NB4 (cell line): ENCODE data around the gene ADAMTS18.

Source experiments
- DNase-seq: peaks from one replicate; pipeline ENCODE4 v3.0.0; 2010; ENCODE audit warnings: low read depth
- H3K4me3 ChIP-seq: one replicate; pipeline ENCODE4 v1.5.1; 2011; ENCODE audit warnings: mild to moderate bottlenecking, low read depth, low read length, moderate library complexity
- MYC ChIP-seq: IDR thresholded peaks from 2 replicates; pipeline ENCODE4 v1.6.1; 2011; ENCODE audit warnings: low read depth, low read length
- POLR2A ChIP-seq: IDR thresholded peaks from 2 replicates; pipeline ENCODE4 v1.6.1; 2011; ENCODE audit warnings: mild to moderate bottlenecking; ENCODE audit not compliant: insufficient read length; ENCODE audit errors: extremely low read depth
- TF ChIP-seq, protein P1 (sequence below): IDR thresholded peaks from 2 replicates; pipeline ENCODE4 v1.6.1; 2011; ENCODE audit warnings: low read depth, low read length
- TF ChIP-seq, protein P2 (sequence below): IDR thresholded peaks from one replicate; pipeline ENCODE4 v1.5.1; 2012; ENCODE audit warnings: low read depth, low read length

The ADAMTS18 gene

DNA sequence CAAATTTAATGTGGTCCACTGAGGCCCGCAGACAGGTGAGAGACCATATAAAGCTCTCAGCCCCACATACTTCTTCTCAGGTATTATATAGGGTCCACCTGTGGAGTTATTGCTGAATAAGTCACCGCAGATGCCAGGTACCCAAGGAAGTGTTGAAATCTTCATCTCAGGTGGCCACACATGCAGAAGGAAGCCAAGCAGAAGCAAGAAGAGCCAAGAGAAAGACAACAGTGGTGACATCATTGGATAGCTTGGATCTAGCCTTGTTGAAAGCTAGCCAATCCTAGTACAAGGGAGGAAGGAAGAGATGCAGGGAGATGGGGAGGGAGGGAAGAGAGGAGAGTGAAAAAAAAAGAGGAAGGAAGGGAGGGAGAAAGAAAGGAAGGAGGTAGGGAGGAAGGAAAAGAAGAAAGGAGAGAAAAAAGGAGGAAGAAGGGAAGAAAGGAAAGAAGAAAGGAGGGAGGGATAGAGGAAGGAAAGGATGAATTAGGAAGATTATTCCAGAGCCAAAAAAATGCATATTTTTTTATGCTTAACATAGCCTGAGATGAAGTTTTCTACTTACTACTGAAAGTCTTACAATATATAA lies 12.5 kb downstream of the ADAMTS18 start:
- no peak overlapping the region for H3K4me3 ChIP-seq
- TF ChIP-seq, protein P1, sequence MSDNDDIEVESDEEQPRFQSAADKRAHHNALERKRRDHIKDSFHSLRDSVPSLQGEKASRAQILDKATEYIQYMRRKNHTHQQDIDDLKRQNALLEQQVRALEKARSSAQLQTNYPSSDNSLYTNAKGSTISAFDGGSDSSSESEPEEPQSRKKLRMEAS: no peak
- no peak for TF ChIP-seq POLR2A
- no peak for DNase-seq

DNA sequence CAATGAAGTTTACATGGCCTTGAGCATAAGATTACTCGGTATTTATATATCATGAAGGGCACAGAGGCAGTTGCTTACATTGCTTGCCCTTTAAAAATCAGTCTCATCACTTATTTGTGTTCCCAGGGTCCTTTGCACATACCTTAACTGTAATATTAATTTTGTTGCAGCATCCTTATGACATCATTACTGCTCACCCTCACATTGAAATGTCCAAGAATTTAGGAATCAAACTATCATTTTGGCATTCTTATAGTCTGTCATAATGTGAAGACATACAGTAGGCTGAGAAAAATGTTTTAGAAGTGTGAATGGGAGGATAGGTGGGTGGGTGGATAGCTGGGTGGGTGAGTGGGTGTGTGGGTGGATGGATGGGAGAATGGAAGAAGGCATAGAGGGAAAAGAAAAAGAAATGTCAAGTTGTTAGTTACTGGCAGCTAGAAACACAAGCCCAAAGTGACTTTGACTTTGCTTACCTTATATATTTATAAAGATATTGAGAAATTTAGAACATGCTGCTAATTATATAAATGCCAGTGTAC lies 17.8 kb downstream of the ADAMTS18 start:
- no peak overlapping the region for H3K4me3 ChIP-seq
- TF ChIP-seq POLR2A: no peak
- TF ChIP-seq MYC: no peak
- TF ChIP-seq, protein P2, sequence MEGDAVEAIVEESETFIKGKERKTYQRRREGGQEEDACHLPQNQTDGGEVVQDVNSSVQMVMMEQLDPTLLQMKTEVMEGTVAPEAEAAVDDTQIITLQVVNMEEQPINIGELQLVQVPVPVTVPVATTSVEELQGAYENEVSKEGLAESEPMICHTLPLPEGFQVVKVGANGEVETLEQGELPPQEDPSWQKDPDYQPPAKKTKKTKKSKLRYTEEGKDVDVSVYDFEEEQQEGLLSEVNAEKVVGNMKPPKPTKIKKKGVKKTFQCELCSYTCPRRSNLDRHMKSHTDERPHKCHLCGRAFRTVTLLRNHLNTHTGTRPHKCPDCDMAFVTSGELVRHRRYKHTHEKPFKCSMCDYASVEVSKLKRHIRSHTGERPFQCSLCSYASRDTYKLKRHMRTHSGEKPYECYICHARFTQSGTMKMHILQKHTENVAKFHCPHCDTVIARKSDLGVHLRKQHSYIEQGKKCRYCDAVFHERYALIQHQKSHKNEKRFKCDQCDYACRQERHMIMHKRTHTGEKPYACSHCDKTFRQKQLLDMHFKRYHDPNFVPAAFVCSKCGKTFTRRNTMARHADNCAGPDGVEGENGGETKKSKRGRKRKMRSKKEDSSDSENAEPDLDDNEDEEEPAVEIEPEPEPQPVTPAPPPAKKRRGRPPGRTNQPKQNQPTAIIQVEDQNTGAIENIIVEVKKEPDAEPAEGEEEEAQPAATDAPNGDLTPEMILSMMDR: no peak
- TF ChIP-seq, protein P1: no peak

DNA sequence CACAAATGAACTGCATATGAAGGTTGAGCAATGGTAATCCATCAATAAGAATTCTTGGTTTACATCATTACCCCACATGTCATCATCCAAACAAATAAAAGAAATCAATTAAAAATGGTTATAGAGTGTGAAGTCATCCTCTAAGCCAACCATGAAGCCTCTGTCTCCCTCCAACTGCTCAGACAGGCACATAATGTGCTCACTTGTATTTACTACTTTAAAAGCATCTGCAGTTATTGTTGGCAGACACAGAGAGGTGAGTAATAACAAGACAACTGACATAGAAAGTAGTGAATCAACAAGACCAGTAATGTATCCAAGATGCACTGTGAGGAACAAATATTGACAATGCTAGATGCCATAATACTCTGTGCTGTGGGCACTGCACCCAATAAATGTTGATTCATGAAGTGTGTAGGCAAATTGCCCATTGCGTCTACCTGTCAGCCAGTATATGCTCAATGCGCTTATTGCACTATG lies 20.0 kb downstream of the ADAMTS18 start:
- TF ChIP-seq MYC (no peak), POLR2A (no peak)
- TF ChIP-seq, protein P2: no peak
- TF ChIP-seq, protein P1: no peak
- no peak for DNase-seq
- no peak overlapping the region for H3K4me3 ChIP-seq

More for the DNA sequence above, 17.8 kb downstream of the ADAMTS18 start:
- no peak for DNase-seq

DNA sequence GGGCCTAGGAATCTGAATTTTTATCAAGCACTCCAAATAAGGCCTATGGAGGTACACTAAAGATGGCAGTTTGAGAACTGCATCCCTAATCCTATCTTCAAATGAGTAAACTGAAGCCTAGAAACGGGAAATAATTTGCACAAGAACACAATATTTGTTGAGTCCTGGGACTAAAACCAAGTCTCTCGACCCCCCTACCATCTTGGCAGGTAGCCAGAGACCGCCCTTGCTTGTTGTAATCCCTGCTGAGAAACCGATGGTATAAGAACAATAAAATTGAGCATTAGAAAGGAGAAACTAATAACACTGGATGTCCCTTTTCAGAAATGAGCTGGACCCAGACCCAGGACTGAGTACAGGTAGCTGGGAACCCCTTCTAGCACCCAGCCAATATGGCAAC lies 24.4 kb downstream of the ADAMTS18 start:
- TF ChIP-seq MYC (no peak), POLR2A (no peak)
- TF ChIP-seq, protein P1: no peak
- TF ChIP-seq, protein P2: no peak
- no peak for DNase-seq
- H3K4me3 ChIP-seq: no peak overlapping the region

DNA sequence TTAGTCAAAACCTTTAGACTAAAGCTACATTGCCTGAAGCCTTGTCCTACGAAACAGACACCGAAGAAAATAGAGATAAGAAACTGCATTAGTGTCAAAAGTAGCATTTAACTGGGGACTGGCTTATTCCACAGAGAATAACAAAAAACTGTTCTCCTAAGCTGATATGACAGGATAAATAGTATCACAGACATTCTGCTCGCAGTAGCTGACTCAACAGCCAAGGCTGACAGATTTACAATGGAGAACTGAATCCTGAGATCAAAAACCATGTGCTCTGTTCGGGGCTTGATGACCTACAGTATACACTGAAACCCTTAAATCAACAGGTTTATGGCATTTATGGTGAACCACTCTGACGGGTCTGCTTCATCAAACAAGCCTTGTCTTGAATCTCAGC lies 25.5 kb downstream of the ADAMTS18 start:
- H3K4me3 ChIP-seq: no peak overlapping the region
- no peak for TF ChIP-seq MYC
- no peak for TF ChIP-seq POLR2A
- TF ChIP-seq, protein P2: no peak
- TF ChIP-seq, protein P1: no peak
- DNase-seq: no peak

DNA sequence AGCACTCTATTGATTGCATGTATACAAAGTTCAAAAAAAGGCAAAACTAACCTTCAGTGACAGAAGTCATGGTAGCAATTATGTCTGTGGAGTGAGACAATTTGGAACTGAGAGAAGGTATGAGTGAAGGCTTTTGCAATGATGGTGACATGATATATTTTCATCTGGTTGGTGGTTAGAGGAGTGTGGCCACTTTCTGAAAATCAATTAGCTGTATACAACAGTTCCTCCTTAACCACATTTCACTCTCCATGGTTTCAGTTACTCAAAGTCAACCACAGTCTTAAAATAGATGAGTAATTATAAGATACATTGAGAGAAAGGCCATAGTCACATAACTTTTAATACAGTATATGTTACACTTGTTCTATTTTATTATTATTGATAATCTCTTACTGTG lies 26.2 kb downstream of the ADAMTS18 start:
- no peak overlapping the region for H3K4me3 ChIP-seq
- TF ChIP-seq, protein P1: no peak
- TF ChIP-seq, protein P2: no peak
- TF ChIP-seq MYC: no peak
- peak; percentile 84 for DNase-seq
